Choroid plexus epithelial cell (primary cell): Measurements from ENCODE around the gene VAV2.

ENCODE experiments used
- DNase-seq: peaks from one replicate; pipeline ENCODE4 v3.0.0-alpha.2; 2010; ENCODE audit warnings: low read depth
- H3K4me3 ChIP-seq: 2 replicates; pipeline ENCODE4 v1.5.1; 2011; ENCODE audit warnings: low read depth, mild to moderate bottlenecking, control low read depth, low read length, moderate library complexity
- CTCF ChIP-seq: conservative IDR thresholded peaks from 2 replicates; pipeline ENCODE4 v1.5.1; 2011; ENCODE audit warnings: low read depth, mild to moderate bottlenecking, control low read depth, inconsistent platforms, low read length, moderate library complexity

Gene VAV2

GRCh38 chr9:133953976-133954709 lies 38.0 kb downstream of the VAV2 start:
- DNase-seq = no peak
- no peak overlapping the region for H3K4me3 ChIP-seq
- TF ChIP-seq CTCF = no peak

DNA sequence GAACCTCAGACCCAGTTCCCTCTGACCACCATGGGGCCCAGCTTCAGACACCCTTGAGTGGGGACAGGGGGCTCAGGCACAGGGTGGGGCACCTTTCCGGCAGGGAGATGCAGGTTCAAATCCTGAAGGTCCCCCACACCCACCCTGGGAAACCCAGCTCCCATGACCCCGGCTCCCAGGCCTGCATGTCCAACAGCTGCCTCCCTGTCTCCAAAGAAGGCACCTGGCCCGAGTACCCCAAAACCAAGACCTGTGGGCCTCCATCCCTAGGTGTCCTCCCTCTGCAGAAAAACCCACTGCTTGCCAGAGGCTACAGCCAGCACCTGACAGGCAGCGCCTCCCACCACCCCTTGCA lies 38.5 kb downstream of the VAV2 start:
- DNase-seq = no peak
- no peak for TF ChIP-seq CTCF

DNA sequence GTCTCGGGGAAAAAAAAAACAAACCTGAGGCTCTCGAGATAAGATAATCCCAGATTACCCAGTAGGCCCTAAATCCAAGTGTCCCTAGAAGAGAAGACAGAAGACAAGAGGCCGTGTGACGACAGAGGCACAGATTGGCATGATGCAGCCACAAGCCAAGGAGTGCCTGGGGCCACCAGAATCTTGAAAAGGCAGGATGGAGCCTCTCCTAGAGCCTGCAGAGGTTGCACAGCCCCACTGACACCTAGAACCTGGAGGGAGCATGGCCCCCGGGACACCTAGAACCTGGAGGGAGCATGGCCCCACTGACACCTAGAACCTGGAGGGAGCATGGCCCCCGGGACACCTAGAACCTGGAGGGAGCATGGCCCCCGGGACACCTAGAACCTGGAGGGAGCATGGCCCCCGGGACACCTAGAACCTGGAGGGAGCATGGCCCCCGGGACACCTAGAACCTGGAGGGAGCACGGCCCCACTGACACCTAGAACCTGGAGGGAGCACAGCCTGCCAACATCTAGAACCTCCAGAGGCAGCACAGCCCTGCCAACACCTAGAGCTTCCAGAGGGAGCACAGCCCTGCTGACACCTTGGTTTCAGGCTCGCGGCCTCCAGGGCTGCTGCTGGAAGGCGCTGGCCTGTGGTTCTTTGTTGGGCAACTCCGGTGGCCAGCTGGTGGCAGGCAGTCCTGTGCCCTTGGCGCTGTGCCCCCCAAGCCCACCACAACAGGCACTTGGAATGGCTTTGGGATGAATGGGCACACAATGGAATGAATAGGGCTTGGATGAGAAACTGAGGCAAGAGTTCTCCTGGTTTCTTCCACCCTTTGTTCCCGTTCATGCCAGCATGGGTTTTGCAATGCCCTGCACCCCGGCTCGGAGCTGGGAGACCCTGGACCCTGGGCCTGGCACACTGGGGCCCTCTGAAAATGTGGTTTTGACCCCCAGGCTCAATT lies 39.2 kb downstream of the VAV2 start:
- H3K4me3 ChIP-seq = no peak overlapping the region
- no peak for DNase-seq
- TF ChIP-seq CTCF = no peak

More for the DNA sequence above, 38.5 kb downstream of the VAV2 start:
- H3K4me3 ChIP-seq = no peak overlapping the region

- TF ChIP-seq CTCF = no peak
- no peak overlapping the region for H3K4me3 ChIP-seq
- no peak for DNase-seq
Measured at GRCh38 chr9:133951265-133951664, 40.9 kb downstream of the VAV2 start.

DNA sequence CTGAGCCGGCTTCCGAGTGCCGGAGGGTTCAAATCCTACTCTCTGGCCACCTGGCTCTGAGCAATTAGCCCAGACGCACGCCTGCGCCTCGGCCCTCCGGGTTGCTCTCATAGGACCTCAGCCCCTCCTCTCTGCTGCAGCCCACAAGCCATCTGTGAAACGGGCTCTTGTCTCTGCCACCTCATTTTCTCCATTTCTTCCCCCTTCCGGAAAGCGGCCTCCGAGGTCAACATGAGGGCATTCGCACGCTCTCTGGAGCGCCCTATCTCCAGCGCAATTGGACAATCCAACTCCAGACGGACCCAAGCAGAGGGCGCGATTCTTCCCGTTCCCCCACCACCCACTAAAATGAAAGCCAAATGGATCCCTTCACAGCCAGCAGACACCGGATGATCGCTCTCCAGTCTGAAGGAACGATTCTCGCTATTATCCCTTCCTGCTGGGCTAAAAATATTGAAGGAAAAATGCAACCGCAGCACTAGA lies 41.5 kb downstream of the VAV2 start:
- DNase-seq = peak; percentile 36
- no peak for TF ChIP-seq CTCF
- H3K4me3 ChIP-seq = peak overlapping the region; percentile 32

- no peak for TF ChIP-seq CTCF
- no peak overlapping the region for H3K4me3 ChIP-seq
- DNase-seq = no peak
Measured at GRCh38 chr9:133950192-133950591, 41.9 kb downstream of the VAV2 start.
